HL-60/S4 treated with retinoic acid at 250 ng/mL for 4 days and 3 days (cell line): ENCODE measurements around the gene TMEM18.

Source experiments
- in situ Hi-C: fragments of 300-500 bp; cut with MboI; formaldehyde crosslinking; loops from 2 replicates; pipeline ENCODE4 v1.7.0; 2022; ENCODE audit warnings: low sequenced_read_pairs

The TMEM18 gene

DNA sequence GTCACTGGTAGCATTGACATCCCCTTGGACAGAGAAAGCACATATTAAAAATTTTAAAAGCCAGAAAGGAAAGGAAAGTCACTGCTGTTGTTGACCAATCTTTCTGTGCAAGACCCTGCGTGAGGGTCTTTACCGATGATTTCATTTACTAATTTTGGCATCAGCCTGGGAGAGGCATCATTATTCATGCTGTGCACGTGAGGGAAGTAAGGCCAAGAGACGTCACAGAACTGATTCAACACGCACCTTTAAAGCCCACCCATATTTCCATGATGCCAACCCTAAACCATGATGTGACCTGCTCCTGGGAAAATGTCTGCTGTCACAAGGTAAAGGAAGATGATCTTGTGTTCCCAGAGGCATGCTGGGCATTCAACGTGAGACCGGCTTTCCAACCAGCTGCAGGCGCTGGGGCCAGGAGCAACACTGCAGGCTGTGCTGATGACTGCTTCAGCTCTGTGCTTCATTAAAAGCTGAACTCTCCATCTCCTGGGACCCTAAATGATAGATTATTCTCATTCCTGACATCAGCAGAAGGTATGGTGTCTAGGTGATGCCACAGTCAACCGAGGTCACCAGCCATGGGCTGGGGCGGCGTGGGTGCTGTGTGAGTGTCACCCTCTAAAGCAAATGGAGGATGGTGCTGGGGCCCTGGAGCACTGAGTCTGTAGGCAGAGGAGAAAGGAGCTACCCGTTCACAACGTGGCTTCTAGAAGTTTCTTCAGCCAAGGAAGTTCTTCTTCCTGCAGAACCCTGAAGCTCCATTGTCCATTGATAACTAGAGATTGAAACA is 53.9 kb downstream of the TMEM18 start:
- in situ Hi-C loops, result no loop called here

DNA sequence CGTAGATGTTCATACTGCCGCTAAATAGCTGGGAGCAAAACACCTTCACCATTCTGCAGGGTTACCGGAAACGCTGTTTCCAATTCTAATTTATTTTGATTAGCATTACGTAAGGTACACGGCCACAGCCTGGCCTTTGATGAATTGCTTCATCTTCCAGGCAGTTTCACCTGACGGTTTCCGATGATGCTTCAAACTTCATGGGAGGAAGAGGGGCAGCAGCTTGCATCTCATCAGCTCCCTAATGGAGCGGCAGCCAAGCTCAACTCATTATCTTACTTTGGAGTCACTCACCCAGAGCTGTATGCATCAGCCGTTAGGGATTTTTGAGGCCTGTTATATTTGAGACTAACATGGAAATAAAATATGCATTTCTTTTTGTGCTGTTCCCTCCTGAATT is 54.8 kb downstream of the TMEM18 start:
- in situ Hi-C loops, result no loop called here

DNA sequence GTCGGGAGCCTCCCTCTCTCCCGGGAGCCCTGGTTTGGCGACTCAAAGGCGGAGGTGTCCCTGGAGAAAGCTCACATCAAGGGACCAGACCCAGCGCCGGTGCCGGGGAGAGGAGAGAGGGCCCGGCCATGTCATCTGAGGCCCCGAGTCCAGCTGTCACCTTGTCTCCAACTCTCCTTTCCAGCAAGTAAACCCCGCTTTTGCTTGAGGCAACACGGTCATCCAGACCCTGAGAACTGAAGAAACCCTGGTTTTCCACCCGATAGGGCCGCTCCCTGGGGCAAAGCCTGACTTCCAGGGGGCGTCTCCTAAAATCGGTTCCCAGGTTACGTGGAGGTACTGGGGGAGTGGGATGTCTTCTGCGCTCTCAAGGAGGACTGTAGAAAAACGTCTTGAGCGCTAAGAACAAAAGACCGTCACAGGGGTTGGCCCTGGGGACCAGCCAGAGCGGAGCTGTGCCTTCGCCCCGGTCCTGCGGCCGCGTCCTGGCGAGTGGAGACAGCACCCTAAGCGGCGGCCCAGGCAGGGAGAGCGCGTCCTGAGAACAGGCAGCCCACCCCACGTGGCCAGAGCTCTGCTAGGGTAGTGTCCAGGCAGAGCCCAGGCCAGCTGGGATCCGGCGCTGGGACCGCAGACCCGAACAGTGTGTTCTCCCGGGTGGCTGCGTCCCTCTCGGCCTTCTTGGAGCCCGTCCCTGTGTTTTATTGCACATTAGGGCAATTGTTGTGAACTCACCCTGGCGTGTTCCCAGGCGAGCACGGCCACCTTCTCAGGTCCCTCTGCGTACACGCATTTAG is 55.7 kb downstream of the TMEM18 start:
- in situ Hi-C loops, result no loop called here

DNA sequence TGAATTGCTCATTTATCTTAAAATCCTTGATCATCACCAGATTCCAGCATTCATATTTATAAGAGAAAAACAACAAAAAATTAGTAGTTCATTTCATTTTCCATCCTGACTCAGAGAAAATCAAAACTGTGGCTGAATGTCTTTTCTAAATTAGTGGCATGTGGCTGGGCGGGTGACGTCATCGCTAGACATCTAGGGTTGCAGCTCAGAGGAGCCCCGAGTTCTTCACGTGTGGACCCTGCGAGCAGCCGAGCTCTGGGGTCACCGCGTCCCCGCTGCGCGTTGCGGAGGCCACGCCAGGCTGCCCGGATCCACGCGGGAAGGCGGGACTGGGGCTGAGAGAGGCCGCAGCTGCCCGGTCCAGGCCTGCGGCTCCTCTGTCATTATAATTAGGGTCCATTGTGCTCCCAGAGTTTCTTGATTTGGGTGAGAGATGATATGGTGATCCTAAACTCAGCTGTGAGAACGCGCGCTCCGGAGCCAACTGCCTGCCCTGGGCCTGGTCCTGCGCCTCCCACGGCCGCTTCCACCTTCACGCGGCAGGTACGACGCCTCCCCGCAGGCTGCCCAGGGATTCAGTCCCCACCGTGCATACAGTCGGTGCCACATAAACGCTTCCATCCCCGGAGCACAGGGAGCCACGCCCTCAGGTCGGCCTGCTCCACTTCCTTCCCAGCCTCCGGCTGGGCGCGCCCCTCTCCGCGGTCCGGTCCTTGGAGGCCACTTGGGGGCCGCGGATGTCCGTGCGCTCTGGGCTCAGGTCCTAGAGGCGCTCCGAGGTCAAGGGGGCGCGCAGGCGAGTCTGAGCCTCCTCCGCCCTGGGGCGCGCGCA is 56.5 kb downstream of the TMEM18 start:
- in situ Hi-C loops, result no loop called here

- in situ Hi-C loops, result no loop called here
Observed at GRCh38 chr2:620004-620403, 57.2 kb downstream of the TMEM18 start.

- in situ Hi-C loops, result no loop called here
Observed at GRCh38 chr2:618422-618990, 58.7 kb downstream of the TMEM18 start.

- in situ Hi-C loops, result no loop called here
Observed at GRCh38 chr2:618005-618404, 59.2 kb downstream of the TMEM18 start.
